AG08395 (cell line): ENCODE measurements around the gene SORCS2.

ENCODE experiments used
- DNase-seq: peaks from one replicate; pipeline ENCODE4 v3.0.0; 2012; ENCODE audit warnings: mixed read lengths, low spot score

Gene SORCS2

GRCh38 chr4:7186516-7187167, 5.7 kb upstream of the SORCS2 start:
- DNase-seq: no peak

DNA sequence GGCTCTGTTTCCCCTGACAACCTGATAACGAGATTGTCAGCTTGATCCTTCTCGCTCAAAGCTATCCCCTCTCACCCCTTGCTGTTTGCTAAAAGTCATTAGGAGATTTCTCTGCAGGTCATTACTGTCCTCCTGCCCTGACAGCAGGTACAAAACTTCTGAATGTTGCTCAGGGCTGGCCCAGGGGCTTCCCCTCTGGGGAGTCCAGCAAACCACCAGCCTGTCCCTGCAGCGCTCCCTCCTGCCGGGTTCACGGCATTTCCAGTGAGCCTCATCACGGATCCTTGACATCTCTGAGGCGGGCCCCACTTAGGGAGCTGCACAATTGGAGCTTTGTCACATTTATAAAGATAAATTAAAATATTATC, 5.2 kb upstream of the SORCS2 start:
- no peak for DNase-seq

DNA sequence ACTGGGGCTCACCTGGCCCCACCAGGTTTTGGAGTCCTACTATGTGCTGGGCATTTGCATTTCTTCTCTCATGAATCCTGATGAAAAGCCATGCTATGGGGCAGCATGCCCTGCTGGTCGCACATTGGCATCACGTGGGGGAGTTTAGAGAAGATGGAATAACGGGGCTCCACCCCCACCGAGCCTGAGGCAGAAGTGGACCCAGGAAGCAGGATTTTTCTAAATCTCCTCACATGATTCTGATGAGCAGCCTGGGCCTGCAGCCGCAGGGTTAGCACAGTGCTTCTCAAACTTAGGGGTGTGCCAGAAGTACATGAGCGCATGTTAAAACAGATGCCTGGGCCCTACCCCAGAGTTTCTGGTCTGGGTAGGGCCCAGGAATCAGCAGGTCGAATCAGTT, 4.6 kb upstream of the SORCS2 start:
- no peak for DNase-seq

DNA sequence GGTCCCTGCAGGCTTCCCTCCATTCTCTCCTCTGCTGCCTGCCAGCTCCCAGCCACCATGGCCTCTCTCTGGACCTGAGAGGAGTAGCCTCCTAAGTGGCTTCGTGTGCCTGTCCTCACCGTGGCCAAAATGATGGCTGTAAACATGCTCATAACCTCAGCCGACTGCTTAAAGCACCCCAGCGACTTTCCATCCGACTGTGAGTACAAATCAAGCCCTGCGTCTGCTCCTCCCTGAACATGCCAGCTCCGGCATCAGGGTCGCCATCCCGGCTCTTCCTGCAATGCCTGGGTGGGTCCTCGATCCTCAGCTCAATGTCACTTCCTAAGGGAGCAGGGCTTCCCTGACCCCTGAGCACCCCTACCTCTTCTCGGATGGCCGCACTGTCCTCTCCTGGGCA, 3.3 kb upstream of the SORCS2 start:
- DNase-seq: no peak

DNA sequence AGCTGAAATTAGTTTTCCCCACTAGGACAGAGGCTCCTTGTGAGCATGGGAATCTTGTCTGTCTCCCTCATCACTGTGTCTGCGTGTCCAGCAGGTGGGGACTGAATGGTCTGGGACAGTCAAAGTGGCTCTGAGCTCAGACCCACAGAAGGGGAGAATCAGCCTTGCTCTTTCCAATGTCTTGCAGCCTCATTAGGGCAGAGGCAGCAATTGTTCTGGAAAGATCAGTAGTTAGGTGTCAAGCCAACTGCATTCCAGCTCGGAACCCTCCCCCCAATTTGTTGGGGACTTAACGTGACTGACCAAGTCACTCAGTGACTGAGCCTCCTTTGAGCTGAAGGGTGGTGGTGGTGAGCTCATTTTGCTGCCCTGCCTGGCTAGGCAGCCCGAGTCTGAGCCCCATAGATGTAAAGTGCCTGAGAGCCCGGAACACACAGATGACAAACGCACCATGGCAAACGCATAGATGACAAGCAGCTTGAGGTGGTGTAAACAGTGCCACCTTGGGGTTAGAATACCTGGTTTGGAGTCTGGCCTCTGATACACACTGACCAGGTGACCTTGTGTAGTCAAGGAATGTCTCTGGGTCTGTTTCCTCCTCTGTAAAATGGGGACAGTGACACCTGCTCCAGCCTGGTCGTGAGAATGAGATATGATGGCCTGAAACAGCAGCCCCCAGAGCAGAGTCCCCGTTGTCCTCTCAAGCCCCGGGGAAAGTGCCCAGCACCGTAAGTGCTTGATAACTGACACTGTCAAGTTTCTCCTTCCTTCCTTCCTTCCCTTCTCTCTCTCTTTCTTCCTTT, 2.7 kb upstream of the SORCS2 start:
- no peak for DNase-seq

DNA sequence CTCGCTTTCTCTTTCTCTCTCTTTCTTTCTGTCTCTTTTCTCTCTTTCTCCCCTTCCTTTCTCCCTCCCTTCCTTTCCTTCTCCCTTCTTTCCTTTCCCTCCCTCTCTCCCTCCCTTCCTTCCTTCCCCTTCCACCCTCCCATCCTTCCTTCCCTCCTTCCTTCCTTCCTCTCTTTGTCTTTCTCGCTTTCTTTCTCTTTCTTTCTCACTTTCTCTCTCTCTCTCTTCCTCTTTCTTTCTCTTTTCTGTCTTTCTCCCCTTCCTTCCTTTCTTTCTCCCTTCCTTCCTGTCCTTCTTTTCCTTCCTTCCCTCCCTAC, 2.1 kb upstream of the SORCS2 start:
- DNase-seq: no peak

DNA sequence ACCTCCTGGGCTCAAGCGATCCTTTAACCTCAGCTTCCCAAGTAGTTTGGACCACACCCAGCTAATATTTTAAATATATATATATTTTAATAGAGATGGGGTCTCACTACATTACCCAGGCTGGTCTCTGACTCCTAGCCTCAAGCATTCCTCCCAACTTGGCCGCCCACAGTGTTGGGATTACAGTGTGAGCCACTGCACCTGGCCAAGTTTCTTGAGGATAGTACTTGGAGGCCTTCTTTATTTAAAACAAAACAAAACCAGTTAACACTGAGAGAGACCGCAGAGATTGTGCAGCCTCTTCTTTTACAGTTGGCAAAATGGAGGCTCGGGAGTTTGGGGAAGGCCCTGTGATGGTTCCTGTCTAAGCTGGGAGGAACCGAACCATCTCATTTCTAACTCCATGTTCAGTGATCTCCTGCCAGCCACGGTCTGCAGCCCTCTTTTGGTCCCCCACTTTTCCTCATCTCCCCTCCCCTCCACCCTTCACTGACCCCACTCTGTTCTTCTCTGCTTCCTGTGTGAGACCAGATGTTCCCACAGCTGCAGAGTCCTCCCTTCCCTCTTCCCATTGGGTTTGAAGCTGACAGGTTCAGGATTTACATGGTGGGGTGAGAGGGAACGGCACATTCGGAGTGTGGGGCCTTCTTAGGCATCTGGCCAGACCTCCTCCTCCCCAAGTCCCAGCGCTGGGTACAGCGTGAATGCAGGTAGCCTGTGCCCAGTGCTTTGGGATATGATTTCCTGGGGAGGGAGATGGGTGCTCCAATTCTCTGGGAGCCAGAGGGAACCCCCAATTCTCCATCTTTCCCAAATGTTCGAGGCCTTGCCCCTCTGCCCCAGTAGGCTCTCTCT, 1.4 kb upstream of the SORCS2 start:
- DNase-seq: no peak

DNA sequence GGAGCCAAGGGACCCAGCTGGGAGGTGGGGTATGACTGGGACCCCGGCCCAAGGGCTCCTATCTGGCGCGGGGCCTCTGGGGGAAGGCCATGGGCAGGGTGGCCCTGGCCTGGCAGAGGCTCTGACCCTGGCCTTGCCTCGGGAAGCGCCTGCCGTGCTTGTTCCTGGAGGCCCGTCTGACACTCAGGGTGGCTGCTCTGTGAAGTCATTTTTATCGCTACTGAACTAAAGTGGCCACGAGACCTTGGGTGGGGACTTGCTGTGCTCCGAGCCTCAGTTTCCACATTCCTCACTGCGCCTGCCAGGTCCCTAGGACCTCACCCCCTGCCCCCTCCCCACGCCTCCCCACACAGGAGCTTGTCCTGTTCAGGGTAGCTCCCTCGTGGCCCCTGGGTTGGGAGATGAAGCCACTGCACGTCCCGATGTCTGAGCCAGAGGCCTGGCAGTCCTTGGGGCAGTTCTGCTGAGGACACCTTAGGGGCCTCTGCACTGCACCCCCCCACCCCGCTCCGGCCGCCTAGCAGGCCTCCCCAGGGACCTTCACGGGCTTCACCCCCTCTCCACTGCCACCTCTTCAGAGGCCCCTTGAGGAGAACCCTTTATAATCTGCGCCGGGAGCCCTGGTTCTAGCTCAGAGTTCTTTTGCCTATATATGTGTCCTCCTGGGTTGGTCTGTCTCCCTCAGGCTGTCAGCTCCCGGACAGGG, 639 bp upstream of the SORCS2 start:
- no peak for DNase-seq

DNA sequence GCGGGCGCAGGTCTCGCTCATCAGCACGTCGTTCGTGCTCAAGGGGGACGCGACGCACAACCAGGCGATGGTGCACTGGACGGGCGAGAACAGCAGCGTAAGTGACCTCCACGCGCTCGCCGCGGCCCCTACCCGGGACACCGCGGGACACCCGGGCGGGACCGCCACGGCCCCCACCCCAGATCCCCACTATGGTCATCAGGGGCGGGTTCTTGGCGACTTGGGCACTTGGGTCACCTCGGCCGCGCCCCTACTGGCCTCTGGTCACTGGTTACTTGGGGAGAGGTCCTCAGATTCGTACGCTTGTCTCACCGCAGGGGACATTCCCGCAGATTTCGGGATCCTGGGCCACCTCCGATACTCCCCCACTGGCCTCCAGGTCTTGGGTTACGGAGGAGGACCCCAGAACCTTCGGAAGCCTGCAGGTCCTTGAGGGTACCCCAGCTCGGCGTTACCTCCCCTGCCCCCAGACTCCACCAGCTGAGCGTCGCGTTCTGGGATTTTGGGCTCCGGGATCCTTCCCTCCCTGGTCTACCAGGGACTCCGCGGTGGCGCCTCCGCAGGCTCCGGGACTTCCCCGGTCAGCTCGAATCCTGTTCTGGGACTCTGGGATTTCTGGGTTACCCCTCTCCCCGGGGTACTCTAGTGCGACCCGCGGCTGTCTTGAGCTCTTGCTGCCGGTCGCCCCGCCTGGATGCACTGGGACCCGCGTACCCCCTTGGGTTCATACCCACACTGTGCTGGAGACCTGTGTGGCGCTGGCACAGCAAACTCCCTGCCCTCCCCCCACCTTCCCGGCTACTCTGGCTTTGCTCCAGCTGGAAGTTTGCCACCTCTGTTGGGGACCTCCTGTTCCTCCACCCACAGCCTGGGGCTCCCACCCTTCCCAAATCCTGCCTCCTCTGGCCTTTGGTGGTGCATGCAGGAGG, 956 bp downstream of the SORCS2 start:
- no peak for DNase-seq

- peak; percentile 48 for DNase-seq
Measured at GRCh38 chr4:7194251-7195140, 2.2 kb downstream of the SORCS2 start.

DNA sequence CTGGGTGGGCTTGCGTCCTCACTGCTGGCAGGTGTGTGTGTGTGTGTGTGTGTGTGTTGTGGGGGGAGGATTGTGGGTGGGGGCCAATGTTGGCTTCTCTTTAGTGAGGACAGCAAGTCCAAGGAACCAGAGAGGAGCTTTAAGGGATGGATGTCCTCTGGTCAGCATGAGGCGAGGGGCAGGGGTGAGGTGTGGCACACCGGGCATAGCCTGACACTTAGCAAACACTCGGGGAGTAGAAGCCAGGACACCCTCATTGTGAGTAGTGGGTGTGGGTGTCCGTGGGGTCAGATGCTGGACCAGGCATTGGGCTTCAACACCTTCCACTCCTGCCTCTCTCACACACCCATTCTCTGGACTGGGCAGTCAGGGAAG, 2.8 kb downstream of the SORCS2 start:
- DNase-seq: no peak

GRCh38 chr4:7195546-7196287, 3.4 kb downstream of the SORCS2 start:
- no peak for DNase-seq

DNA sequence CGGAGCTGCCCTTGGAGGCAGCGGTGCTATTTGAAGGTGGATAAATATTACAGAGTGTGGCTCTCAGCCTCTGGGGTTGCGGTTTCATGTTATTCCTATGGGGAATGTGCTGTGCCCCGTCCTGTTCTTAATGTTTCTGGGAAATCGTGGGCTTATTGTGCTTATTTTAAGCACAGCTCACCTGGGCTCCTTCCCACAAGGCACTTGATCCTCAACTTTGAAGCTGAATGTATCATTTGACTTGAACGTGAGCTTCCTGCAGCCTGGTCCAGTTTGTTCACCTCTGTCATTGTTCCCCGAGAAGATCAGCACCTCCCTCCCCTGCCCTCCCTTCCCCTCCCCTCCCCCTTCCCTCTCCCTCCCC, 3.9 kb downstream of the SORCS2 start:
- DNase-seq: no peak

DNA sequence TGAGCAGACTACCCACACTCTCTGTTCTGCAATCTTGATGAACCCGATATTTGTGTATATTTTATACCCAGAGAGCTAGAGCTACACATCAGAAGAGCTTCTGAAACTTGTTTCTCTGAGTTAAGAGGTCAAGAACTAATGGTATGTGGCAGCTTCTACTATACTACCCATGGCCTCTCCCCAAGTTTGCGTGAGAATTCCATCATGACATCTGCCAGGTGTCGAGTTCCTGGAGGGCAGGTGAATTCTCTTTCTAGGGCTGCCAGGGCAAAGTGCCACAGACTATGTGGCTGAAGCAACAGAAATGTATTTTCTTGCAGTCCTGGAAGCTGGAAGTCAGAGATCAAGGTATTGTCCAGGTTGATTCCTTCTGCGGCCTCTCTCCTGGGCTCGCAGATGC, 4.4 kb downstream of the SORCS2 start:
- no peak for DNase-seq

GRCh38 chr4:7197910-7198309, 5.6 kb downstream of the SORCS2 start:
- no peak for DNase-seq

DNA sequence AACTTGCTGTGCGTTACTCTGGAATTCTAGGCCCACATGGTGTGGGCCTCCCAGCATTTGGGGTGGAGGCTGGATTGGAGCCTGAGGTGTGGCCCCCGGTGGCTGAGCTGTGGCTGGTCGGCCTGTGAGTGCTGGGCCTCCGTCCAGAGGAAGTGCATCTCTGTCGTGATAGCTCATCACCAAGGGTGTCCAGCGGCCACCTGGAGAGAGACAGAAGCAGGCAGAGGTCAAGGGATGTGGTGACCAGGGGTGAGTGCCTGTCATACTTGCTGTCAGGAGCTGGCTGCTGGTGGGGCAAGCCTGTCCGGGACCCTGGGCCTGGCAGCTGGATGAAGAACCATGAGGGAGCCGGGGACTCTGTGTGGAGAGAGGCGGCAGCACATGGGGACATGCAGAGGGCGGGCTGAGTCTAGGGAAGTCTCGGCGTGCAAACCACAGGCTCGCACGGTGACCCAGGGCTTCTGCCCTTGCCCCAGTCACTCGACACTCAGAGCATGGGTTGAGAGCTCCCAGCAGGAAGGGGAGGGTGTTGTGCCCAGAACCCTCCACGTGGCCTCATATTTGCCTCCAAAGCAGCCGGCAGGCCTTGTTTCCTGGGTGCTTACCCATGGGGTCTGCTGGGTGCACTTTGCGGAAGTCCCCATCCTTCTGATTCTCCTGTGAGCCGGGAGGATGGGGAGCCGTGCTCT, 6.2 kb downstream of the SORCS2 start:
- no peak for DNase-seq

- no peak for DNase-seq
Measured at GRCh38 chr4:7199129-7199725, 6.9 kb downstream of the SORCS2 start.

- DNase-seq: no peak
Measured at GRCh38 chr4:7199771-7200441, 7.6 kb downstream of the SORCS2 start.
